K562 (cell line): ENCODE measurements around the gene RBBP8. TPM values are rescaled to one million over a fixed set of nuclear protein-coding genes. Genes with fewer than 3 reads are reported as not detected.
A peak's percentile ranks its signal among the peaks of the same experiment; 100 is the strongest.

Source experiments
- ATAC-seq: fragments of 200-7000 bp; cut with Tn5 transposase; 3 replicates; pipeline ENCODE4 v1.9.1; 2020; ENCODE audit warnings: moderate library complexity
- BruUV-seq: library from RNA; stranded (reverse); fragments of 400-500 nt; replicated peaks from 2 replicates; lab custom pipeline; 2021; lab: Mats Ljungman, UMichigan
- CTCF ChIA-PET: fragments of 300-600 bp; formaldehyde crosslinking; extraction: SDS; loops from one replicate; lab custom pipeline; 2021; ENCODE audit warnings: low intra/inter-chr PET ratio; lab: Yijun Ruan, JAX
- POLR2A ChIA-PET: fragments of 300-600, 350-650 bp; sonication (Branson Sonifier 250); formaldehyde crosslinking; extraction: SDS; loops from one replicate; lab custom pipeline; 2021; ENCODE audit warnings: antibody characterized with exemption, inconsistent platforms; lab: Yijun Ruan, JAX
- DNase-seq, 4 experiments: peaks; one replicate each; pipeline versions ENCODE4 v3.0.0 to v3.0.0-alpha.2; 2011 to 2018; ENCODE audit warnings: low spot score in 3 of 4, mixed read lengths in 3 of 4; ENCODE audit errors: extremely low read depth in 1 of 4
- FAIRE-seq: peaks from 2 replicates; lab custom pipeline; 2011; peaks lifted over from hg19 to GRCh38; lab: Jason Lieb, UNC
- H2AFZ ChIP-seq: 2 replicates; pipeline ENCODE4 v1.6.0; 2011; ENCODE audit warnings: low read depth, low read length, control low read depth, inconsistent platforms
- H3K27ac ChIP-seq: fragments of 200-600 bp; 3 replicates; pipeline ENCODE4 v1.8.0; 2011; ENCODE audit warnings: low read depth, mild to moderate bottlenecking, control low read depth, inconsistent platforms, low read length, moderate library complexity, mixed read lengths; ENCODE audit errors: extremely low read depth
- H3K27me3 ChIP-seq, 2 experiments: fragments of 300-600 bp in 1 of 2; 2 replicates in 1 of 2; 3 replicates in 1 of 2; pipeline versions ENCODE4 v1.6.0 to v1.8.0; 2011; ENCODE audit warnings: inconsistent platforms in 2 of 2, low read length in 2 of 2, mild to moderate bottlenecking in 1 of 2, mixed read lengths in 1 of 2, moderate library complexity in 1 of 2; ENCODE audit not compliant: control insufficient read depth in 2 of 2, insufficient read depth in 2 of 2
- H3K36me3 ChIP-seq: fragments of 300-600 bp; 3 replicates; pipeline ENCODE4 v1.8.0; 2011; ENCODE audit warnings: mild to moderate bottlenecking, low read length, inconsistent platforms; ENCODE audit not compliant: control insufficient read depth, insufficient read depth
- H3K4me1 ChIP-seq, 2 experiments: fragments of 200-600 bp in 1 of 2; replicated peaks in 1 of 2; 2 replicates in 1 of 2; 3 replicates in 1 of 2; pipeline versions ENCODE4 v1.5.1 to v1.8.0; 2011; ENCODE audit warnings: inconsistent platforms in 2 of 2, low read length in 2 of 2, mild to moderate bottlenecking in 1 of 2, mixed read lengths in 1 of 2, moderate library complexity in 1 of 2; ENCODE audit not compliant: control insufficient read depth in 2 of 2, insufficient read depth in 2 of 2
- H3K4me2 ChIP-seq: 2 replicates; pipeline ENCODE4 v1.6.1; 2011; ENCODE audit warnings: low read length, control low read depth, inconsistent platforms, mixed read lengths; ENCODE audit not compliant: insufficient read depth
- H3K4me3 ChIP-seq: fragments of 200-600 bp; sonication (generic), shearing (Covaris generic); 2 replicates; pipeline ENCODE4 v1.5.1; 2016; ENCODE audit warnings: control low read depth, inconsistent platforms
- H3K79me2 ChIP-seq: fragments of 200-600 bp; 3 replicates; pipeline ENCODE4 v1.8.0; 2011; ENCODE audit warnings: low read length, inconsistent platforms; ENCODE audit not compliant: control insufficient read depth, insufficient read depth
- H3K9ac ChIP-seq, 2 experiments: 2 replicates each; pipeline versions ENCODE4 v1.6.0 to v1.6.1; 2011; ENCODE audit warnings: low read depth in 2 of 2, low read length in 2 of 2, control low read depth in 1 of 2, inconsistent platforms in 1 of 2, mild to moderate bottlenecking in 1 of 2, mixed read lengths in 1 of 2; ENCODE audit not compliant: insufficient read depth in 1 of 2
- H3K9me1 ChIP-seq: one replicate; pipeline ENCODE4 v1.6.0; 2011; ENCODE audit warnings: inconsistent platforms, mild to moderate bottlenecking, low read length, moderate library complexity; ENCODE audit not compliant: control insufficient read depth, insufficient read depth
- H3K9me3 ChIP-seq: replicated peaks from 2 replicates; pipeline ENCODE4 v1.5.1; 2011; ENCODE audit warnings: low read depth, low read length, inconsistent platforms; ENCODE audit not compliant: control insufficient read depth, insufficient read depth
- H4K20me1 ChIP-seq: replicated peaks from 2 replicates; pipeline ENCODE4 v1.6.1; 2011; ENCODE audit warnings: low read length, inconsistent platforms, mixed read lengths; ENCODE audit not compliant: control insufficient read depth, insufficient read depth
- CEBPG ChIP-seq, 3 experiments: fragments of 200-800 bp in 1 of 3; sonication (Bioruptor generic) in 1 of 3; sonication (generic) in 1 of 3; formaldehyde crosslinking in 1 of 3; IDR thresholded peaks in 2 of 3; conservative IDR thresholded peaks in 1 of 3; 2 replicates each; pipeline versions ENCODE4 v1.6.1 to v1.8.0; 2016 to 2022; ENCODE audit warnings: missing compliant biosample characterization in 2 of 3, missing genetic modification characterization in 2 of 3, mild to moderate bottlenecking in 1 of 3, missing genetic modification reagents in 1 of 3
- MXI1 ChIP-seq: IDR thresholded peaks from 2 replicates; pipeline ENCODE4 v1.6.1; 2011; ENCODE audit warnings: low read depth, mild to moderate bottlenecking, improper control_type of control experiment, low read length
- WGBS: fragments of 100-300 bp; shearing (Covaris generic); methylation state at CpG from one replicate; pipeline ENCODE4 v1.1.6; 2016; ENCODE audit warnings: low coverage, mixed read lengths; ENCODE audit not compliant: insufficient coverage; ENCODE audit errors: missing lambda C conversion rate; 5-methylcytosine and 5-hydroxymethylcytosine counted together
- in situ Hi-C: fragments of 300-500 bp; cut with MboI; formaldehyde crosslinking; loops from 4 replicates; pipeline ENCODE4 v1.15.0; 2018; ENCODE audit warnings: inconsistent platforms, mixed read lengths
- intact Hi-C: fragments of 100-400 bp; cut with micrococcal nuclease; formaldehyde crosslinking; loops from 2 replicates; pipeline ENCODE4 v1.14.2; 2022
- polyA plus RNA-seq, 8 experiments: library from polyadenylated mRNA; depleted of rRNA in 4 of 8; stranded (reverse) in 5 of 8; unstranded in 3 of 8; fragments of >200 nt; fragmentation: Nextera tagmentation in 2 of 8; fragmentation: Illumina TruSeq in 1 of 8; extraction: Ambion mirVana in 2 of 8; extraction: Trizol in 1 of 8; gene quantifications; 2 replicates each; pipeline versions ENCODE4 v1.2.1 to v1.2.3, GENCODE V29; 2011 to 2014; ENCODE audit warnings: inconsistent platforms in 1 of 8, missing spikeins in 1 of 8
- total RNA-seq, 7 experiments: library from RNA; depleted of rRNA in 6 of 7; stranded (reverse); fragments of >200 nt in 6 of 7; fragmentation: Illumina TruSeq in 2 of 7; extraction: Trizol in 2 of 7; gene quantifications; 2 replicates each; pipeline versions ENCODE4 v1.2.1 to v1.2.3, GENCODE V29; 2011 to 2021; ENCODE audit warnings: low replicate concordance in 1 of 7
- TF ChIP-seq, protein P1 (sequence below): sonication (generic); formaldehyde crosslinking; IDR thresholded peaks from 2 replicates; pipeline ENCODE4 v1.8.0; 2022; ENCODE audit warnings: mild to moderate bottlenecking, missing genetic modification reagents

RBBP8 gene
- total and polyA plus RNA-seq, 9 of the 15 experiments (the other 6 are each of a cell fraction or from before 2014, with no cell fraction given): 28.4 to 63.1 (median 48.9) TPM

DNA sequence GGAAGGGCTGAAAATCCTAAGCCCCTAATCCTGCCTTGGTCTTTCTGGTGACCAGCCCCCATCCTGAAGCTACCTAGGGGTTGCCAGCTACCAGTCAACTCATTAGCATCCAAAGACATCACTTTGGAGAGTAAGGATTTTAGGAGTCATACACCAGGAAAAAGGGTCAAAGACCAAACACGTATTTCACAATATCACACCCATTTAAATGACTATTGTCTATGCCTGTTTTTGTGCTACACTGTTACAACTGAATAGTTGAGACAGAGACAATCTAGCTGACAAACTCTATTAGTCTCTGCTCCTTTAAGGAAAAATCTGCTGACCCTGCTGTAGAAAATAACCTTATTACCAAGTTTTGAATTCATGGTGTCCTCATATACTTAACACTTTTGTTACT lies 21.0 kb upstream of the RBBP8 start (continued):
- no peak for TF ChIP-seq MXI1

DNA sequence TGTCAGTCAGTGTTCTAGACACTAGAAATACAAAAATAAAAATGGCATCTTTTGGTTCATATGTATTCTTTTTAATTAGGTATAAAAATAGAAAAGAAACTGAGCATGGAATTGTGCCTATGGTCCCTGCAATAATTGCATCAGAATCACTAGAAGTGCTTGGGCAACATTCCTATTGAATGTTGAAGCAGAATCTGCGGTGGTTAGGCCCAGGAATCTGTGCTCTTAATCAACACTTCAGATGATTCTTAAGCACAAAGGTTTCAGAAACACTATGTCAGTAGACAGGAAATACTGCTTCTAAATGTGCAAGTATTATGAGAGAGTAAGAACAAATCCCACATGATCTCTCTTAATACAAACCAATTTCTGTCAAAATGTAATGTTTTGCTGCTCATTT lies 20.3 kb upstream of the RBBP8 start:
- intact Hi-C loops (no loop called here), in situ Hi-C loops (no loop called here)
- Histone ChIP-seq H3K27me3 (no peaks in the 10 kb centered on the region), H3K9me1 (no peaks in the 10 kb centered on the region), H3K27ac (no peak overlapping the region), H2AFZ (no peak overlapping the region), H3K79me2 (no peaks in the 10 kb centered on the region), H3K36me3 (no peaks in the 10 kb centered on the region), H3K9ac (no peak overlapping the region), H3K9me3 (no peaks in the 10 kb centered on the region), H3K4me2 (no peak overlapping the region), H4K20me1 (no peaks in the 10 kb centered on the region), H3K4me1 (no peaks in the 10 kb centered on the region), H3K4me3 (no peak overlapping the region)
- TF ChIP-seq, protein P1, sequence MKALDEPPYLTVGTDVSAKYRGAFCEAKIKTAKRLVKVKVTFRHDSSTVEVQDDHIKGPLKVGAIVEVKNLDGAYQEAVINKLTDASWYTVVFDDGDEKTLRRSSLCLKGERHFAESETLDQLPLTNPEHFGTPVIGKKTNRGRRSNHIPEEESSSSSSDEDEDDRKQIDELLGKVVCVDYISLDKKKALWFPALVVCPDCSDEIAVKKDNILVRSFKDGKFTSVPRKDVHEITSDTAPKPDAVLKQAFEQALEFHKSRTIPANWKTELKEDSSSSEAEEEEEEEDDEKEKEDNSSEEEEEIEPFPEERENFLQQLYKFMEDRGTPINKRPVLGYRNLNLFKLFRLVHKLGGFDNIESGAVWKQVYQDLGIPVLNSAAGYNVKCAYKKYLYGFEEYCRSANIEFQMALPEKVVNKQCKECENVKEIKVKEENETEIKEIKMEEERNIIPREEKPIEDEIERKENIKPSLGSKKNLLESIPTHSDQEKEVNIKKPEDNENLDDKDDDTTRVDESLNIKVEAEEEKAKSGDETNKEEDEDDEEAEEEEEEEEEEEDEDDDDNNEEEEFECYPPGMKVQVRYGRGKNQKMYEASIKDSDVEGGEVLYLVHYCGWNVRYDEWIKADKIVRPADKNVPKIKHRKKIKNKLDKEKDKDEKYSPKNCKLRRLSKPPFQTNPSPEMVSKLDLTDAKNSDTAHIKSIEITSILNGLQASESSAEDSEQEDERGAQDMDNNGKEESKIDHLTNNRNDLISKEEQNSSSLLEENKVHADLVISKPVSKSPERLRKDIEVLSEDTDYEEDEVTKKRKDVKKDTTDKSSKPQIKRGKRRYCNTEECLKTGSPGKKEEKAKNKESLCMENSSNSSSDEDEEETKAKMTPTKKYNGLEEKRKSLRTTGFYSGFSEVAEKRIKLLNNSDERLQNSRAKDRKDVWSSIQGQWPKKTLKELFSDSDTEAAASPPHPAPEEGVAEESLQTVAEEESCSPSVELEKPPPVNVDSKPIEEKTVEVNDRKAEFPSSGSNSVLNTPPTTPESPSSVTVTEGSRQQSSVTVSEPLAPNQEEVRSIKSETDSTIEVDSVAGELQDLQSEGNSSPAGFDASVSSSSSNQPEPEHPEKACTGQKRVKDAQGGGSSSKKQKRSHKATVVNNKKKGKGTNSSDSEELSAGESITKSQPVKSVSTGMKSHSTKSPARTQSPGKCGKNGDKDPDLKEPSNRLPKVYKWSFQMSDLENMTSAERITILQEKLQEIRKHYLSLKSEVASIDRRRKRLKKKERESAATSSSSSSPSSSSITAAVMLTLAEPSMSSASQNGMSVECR (CRISPR knock-in tag): no peak
- TF ChIP-seq CEBPG (CRISPR knock-in tag; IDR thresholded peaks at IDR 0.05): no peak
- TF ChIP-seq CEBPG (tag; conservative IDR thresholded peaks at IDR 0.05 in 1 of 2, IDR thresholded peaks at IDR 0.05 in 1 of 2): peak; percentile 32 to 48; a peak in 3 of 4 replicates
- 0% methylated on average over 1 of the region's 1 CpG for WGBS
- FAIRE-seq: no peak
- POLR2A ChIA-PET: no interaction called here
- ATAC-seq: no peak
- no TSS peak for BruUV-seq
- CTCF ChIA-PET: no interaction called here
- no peak for DNase-seq
